Activated CD8-positive, alpha-beta memory T cell treated with anti-CD3 and anti-CD28 coated beads for 36 hours (primary cell): ENCODE data around the gene GYS1. TPM values are rescaled to one million over a fixed set of nuclear protein-coding genes. Genes with fewer than 3 reads are reported as not detected.

ENCODE experiments used
- CTCF ChIA-PET: fragments of 350-600 bp; sonication (Branson Sonifier 250); formaldehyde crosslinking; loops from one replicate; lab custom pipeline; 2021; ENCODE audit warnings: antibody characterized with exemption; lab: Charles Lee
- POLR2A ChIA-PET: fragments of 350-600 bp; sonication (Branson Sonifier 250); formaldehyde crosslinking; loops from one replicate; lab custom pipeline; 2021; ENCODE audit warnings: antibody characterized with exemption; lab: Charles Lee
- total RNA-seq, 2 experiments: library from RNA; stranded (reverse); gene quantifications; one replicate each; pipeline ENCODE4 v1.2.3, GENCODE V29; 2021

Gene GYS1
- total RNA-seq, 2 experiments from 2014 or later = 50.8 to 54.7 TPM

DNA sequence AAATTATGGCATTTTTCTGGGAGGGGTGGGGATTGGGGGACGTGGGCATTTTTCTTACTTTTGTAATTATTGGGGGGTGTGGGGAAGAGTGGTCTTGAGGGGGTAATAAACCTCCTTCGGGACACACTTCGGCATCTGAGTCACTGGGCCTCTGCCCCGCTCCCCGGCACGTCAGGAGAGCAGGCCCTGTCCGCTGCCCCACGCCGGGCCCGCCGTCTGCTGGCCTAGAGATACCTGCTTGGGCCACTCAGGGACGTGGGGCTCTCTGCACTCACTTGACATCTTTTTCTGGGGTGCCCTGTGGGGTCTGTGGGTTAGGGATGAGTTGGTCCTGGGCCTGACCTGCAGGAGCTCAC is 31.5 kb downstream of the GYS1 start:
- ChIA-PET POLR2A (interaction anchor here (1.5 kb wide), 1 partner anchor 32 kb away, joined by 7 read pairs; the partner anchor contains the start of genes GYS1 and RUVBL2), CTCF (interaction anchor here (0.7 to 1.0 kb wide), 4 partner anchors 9 to 166 kb away, joined by 3 read pairs; no protein-coding TSS in a partner anchor)

DNA sequence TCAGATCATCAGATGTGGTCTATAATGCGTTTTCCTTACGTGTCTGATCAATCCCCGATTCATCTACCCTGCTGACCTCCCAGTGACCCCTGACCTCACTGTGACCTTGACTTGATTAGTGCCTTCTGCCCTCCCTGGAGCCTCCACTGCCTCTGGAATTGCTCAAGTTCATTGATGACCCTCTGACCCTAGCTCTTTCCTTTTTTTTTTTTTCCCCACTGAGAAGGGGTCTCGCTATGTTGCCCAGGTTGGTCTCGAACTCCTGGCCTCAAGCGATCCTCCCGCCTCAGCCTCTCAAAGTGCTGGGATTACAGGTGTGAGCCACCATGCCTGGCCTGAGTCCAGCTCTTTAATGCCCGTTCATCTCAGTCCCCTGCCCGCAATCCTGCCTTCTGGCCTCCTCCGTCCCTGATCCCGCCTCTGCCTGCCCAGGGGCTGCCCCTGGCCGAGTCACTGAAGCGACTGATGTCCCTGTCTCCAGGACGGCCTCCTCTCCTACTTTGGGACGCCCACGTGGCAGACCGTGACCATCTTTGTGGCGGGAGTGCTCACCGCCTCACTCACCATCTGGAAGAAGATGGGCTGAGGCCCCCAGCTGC is 32.0 kb downstream of the GYS1 start:
- POLR2A ChIA-PET = interaction anchor here (1.5 kb wide), 1 partner anchor 32 kb away, joined by 7 read pairs; the partner anchor contains the start of genes GYS1 and RUVBL2
- CTCF ChIA-PET = interaction anchor here (0.8 to 0.9 kb wide), 2 partner anchors 10 kb away, joined by 3 read pairs; no protein-coding TSS in a partner anchor

DNA sequence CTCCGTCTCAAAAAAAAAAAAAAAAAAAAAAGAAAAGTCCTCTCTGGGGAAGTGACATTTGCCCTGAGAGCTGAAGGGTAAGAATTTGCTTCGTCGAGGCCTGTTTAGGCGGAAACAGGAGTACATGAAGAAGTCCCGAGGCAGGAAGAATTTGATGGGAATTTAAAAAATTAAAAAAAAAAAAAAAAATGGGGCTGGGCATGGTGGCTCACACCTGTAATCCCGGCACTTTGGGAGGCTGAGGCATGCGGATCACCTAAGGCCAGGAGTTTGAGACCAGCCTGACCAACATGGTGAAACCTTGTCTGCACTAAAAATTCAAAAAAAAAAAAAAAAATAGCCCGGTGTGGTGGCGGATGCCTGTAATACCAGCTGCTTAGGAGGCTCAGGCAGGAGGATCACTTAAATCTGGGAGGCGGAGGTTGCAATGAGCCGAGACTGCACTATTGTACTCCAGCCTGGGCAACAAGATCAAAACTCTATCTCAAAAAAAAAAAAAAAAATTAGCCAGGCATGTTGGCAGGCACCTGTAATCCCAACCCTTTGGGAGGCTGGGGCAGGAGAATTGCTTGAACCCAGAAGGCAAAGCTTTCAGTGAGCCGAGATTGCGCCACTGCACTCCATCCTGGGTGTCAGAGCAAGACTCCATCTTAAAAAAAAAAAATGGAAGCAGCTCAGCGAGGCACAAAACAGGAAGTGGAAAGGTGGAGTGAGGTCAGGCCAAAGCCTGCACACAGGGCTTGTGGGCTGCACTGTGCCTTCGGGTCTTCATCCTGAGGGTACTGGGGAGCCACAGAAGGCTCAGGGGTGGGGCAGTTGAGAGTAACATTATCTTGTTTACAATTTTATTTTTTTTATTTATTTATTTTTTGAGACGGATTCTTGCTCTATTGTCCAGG is 33.5 kb downstream of the GYS1 start:
- CTCF ChIA-PET = interaction anchor here (0.7 to 2.3 kb wide), 5 partner anchors 11 to 164 kb away, joined by 3 to 7 read pairs (median 5); no protein-coding TSS in a partner anchor
- POLR2A ChIA-PET = interaction anchor here (0.5 to 0.6 kb wide), 3 partner anchors 33 to 101 kb away, joined by 3 to 4 read pairs (median 3); no protein-coding TSS in a partner anchor

DNA sequence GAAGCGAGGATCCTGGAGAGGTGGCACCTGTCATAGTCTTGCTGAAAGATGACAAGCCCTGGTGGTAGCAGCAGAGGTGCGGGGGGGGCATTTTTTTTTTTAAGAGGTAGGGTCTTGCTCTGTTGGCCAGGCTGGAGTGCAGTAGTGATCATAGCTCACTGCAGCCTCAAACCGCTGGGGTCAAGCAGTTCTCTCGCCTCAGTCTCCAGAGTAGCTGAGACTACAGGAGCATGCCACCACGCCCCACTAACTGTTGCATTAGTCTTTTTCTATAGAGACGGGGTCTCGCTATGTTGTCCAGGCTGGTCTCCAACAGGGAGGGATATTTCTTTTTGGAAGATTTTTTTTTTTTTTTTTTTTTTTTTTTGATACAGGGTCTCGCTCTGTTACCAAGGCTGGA is 35.1 kb downstream of the GYS1 start:
- POLR2A ChIA-PET = interaction anchor here (0.7 kb wide), 2 partner anchors 23 to 626 kb away, joined by 4 to 10 read pairs; no protein-coding TSS in a partner anchor
- CTCF ChIA-PET = interaction anchor here (2.3 kb wide), 1 partner anchor 13 kb away, joined by 7 read pairs; no protein-coding TSS in a partner anchor

DNA sequence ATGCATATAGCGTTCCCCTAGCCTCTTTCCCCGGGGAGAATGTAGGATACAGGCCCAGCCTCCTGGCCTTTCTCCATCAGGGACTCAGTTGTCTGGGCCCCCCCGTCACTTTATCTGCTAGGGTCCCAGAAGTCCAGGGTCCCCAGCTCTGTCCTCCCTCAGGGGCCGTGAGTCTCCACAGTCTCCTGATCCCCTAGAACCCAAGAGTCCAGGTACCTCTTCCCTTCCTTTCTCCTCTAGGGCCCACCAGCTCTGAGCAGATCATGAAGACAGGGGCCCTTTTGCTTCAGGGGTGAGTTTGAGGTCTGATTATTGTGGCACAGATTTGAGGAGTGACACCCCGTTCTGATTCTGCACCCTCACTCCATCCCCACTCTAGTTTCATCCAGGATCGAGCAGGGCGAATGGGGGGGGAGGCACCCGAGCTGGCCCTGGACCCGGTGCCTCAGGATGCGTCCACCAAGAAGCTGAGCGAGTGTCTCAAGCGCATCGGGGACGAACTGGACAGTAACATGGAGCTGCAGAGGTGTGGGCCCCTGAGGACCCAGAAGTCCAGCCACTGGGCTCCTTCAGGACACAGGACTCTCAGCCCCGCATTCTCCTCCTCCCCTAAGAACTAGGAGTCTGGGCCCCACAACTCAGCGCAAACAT is 37.7 kb downstream of the GYS1 start:
- ChIA-PET POLR2A (interaction anchor here (1.0 to 2.2 kb wide), 3 partner anchors 9 to 38 kb away, joined by 4 to 6 read pairs (median 4); partner anchors contain the start of genes FTL, GYS1 and RUVBL2), CTCF (no interaction called here)

DNA sequence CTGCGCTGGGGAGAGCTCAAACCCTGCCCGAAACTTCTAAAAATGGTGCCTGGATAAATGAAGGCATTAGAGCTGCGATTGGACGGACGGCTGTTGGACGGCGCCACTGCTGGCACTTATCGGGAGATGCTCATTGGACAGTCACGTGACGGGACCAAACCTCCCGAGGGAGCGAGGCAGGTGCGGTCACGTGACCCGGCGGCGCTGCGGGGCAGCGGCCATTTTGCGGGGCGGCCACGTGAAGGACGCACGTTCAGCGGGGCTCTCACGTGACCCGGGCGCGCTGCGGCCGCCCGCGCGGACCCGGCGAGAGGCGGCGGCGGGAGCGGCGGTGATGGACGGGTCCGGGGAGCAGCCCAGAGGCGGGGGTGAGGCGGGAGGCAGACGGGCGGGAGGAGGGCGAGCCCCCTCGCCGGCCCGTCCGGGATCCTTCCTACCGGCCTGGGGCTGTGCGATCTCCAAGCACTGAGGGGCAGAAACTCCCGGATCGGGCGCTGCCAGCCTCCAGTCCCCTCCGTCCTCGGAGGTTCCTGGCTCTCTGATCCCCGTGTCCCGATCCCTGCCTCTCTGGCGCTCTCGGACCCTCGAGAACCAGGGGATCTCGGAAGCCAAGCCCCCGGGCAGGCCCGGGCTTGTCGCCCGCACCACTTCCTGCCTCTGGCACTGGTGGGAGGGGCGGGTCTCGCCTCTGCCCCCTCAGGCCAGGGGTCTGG is 38.4 kb downstream of the GYS1 start, which contains the start of gene BAX:
TSS of gene BAX (plus strand) at position 281 of the 713 bp plus-strand sequence. CDS start at position 335, 54 bp downstream.
- POLR2A ChIA-PET = interaction anchor here (0.5 to 2.2 kb wide), 7 partner anchors 9 to 38 kb away, joined by 3 to 6 read pairs (median 4); partner anchors contain the start of genes FTL, GYS1 and RUVBL2
- CTCF ChIA-PET = interaction anchor here (1.0 to 1.5 kb wide), 2 partner anchors 16 to 39 kb away, joined by 5 read pairs; partner anchors contain the start of genes GYS1 and RUVBL2

DNA sequence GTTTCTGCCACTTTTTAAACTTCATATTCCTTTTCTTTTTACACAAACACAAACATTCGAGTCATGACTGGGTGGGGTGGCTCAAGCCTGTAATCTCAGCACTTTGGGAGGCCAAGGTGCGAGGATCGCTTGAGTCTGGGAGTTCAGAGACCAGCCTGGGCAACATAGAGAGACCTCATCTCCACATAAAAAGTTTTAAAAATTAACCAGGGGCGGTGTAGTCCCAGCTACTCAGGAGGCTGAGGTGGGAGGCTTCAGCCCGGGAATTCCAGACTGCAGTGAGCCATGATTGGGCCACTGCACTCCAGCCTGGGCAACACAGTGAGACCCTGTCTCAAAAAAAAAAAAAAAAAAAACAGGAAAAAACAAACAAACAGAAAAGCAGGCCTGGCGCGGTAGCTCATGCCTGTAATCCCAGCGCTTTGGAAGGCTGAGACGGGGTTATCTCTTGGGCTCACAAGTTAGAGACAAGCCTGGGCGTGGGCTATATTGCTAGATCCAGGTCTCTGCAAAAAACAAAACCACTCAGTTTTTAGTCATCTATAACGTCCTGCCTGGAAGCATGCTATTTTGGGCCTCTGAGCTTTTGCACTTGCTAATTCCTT is 39.0 kb downstream of the GYS1 start:
- POLR2A ChIA-PET = interaction anchor here (0.5 to 2.2 kb wide), 6 partner anchors 10 to 39 kb away, joined by 3 to 6 read pairs (median 4); partner anchors contain the start of genes FTL, GYS1 and RUVBL2
- CTCF ChIA-PET = interaction anchor here (1.0 to 1.5 kb wide), 3 partner anchors 16 to 111 kb away, joined by 3 to 5 read pairs (median 5); partner anchors contain the start of genes GYS1 and RUVBL2

DNA sequence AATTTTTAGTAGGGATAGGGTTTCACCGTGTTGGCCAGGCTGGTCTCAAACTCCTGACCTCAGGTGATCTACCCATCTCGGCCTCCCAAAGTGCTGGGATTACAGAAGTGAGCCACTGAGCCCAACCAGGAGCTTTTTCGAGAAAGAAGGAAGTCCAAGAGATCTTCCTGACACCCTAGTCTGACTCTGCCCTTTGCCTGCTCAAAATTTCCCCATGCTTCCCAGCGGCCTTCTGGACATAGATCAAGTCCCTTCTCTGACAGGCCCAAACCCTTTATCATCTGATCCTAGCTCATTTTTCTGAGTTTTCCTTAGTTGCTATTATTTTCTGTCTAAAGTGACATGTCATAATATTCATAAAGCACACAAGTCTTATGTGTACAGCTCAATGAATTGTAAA is 40.0 kb downstream of the GYS1 start:
- ChIA-PET CTCF (interaction anchor here (0.7 to 1.5 kb wide), 4 partner anchors 18 to 110 kb away, joined by 3 to 5 read pairs (median 3); partner anchors contain the start of genes GYS1 and RUVBL2), POLR2A (no interaction called here)

DNA sequence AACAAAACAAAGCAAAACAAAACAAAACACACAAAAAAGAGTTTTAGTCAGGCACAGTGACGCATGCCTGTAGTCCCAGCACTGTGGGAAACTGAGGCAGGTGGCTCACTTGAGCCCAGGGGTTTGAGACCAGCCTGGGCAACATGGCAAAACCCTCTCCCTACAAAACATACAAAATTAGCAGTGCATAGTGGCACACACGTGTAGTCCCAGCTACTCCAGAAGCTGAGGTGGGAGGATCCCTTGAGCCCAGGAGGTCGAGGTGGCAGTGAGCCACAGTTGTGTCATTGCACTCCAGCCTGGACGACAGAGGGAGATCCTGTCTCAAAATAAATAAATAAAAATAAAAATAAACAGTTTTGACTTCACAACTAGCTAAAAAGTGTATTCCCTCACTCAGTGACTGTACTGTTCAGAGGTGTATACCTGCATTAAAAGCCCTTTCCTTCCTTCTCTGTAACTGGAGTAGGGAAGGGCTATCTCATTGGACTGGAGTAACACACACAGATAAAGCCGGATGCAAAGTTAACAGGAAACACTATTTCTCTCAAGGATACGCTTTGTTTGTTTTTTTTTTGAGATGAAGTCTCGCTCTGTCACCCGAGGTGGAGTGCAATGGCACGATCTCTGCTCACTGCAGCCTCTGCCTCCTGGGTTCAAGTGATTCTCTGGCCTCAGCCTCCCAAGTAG is 42.1 kb downstream of the GYS1 start:
- CTCF ChIA-PET = no interaction called here
- POLR2A ChIA-PET = no interaction called here

DNA sequence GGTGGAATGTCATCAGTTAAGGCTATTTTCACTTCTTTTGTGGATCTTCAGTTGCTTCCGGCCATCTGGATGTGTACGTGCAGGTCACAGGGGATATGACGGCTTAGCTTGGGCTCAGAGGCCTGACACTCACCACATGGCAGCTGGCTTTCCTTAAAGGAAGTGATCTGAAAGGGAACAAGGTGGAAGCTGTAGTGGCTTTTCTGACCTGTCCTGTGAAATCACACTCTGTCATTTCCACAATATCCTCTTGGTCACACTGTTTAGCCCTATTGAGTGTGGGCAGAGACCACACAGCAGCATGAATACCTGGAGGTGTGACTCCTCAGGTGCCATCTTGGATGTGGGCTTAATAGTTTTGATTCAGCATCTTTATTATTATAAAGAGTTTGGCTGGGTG is 43.0 kb downstream of the GYS1 start:
- POLR2A ChIA-PET = no interaction called here
- CTCF ChIA-PET = no interaction called here

DNA sequence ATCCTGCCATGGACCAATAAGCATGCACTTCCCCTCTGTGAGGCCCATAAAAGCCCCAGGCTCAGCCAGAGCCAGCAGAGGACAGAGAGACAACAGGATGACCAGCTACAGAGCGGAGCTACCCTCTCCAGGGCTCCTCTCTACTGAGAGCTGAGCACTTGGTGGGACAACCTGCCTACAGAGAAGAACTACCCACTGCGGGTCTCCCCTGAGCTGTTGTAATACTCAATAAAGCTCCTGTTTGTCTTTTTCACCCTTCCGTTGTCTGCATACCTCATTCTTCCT is 45.9 kb downstream of the GYS1 start:
- ChIA-PET CTCF (no interaction called here), POLR2A (no interaction called here)

DNA sequence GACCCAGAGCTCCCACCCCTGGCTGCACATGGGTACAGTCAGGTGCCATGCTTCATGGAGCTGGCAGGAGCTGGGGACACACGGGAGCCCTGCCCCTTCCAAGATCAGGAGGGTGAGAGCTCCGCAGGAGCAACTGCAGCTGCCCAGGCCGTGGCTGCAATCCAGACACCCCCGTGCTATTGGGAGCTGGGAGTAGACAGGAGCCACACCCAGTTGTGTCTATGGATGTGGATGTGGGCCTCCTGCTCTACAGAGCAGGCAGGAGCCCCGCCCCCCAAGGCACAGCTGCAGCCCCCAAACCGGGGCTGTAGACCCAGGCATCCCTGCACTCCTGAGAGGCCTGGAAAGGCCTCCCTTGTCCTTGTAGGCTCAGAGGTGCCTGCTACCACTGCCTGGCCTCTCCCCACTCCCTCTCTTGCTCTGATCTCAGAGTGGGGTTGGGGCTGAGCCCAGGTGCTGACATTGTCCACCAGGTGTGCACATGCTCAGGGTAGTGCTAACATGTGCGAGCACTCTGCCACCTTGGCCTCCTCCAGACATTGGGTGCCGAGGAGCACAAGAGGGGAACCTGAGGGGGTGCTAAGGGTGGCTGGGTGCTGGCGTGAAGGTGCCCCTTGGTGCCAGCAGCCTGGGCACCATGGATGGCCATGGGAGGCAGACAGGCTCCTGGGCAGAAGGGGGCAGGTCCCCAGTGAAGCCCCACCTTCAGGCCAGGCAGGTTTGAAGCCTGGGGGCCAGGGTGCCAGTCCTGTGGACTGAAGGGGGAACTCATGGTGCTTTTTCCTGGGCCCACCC is 46.4 kb downstream of the GYS1 start:
- CTCF ChIA-PET = no interaction called here

DNA sequence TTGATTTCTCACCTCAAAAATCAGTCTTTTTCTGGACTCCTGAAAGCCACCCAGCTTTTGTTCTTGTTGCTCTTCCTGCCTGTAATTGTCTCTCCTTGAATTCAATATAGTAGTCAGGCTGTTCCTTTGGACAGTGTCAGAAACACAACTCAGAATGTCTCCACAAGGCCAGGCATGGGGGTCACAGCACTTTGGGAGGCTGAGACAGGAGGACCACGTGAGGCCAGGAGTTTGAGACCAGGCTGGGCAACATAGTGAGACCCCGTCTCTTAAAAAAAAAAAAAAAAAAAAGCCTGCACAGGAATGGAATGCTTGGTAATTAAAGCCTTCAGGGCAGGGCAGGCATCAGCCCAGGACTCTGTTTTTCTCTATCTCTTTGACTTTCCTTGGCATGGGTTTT is 47.3 kb downstream of the GYS1 start:
- ChIA-PET POLR2A (no interaction called here), CTCF (no interaction called here)

More for the DNA sequence above, 46.4 kb downstream of the GYS1 start:
- POLR2A ChIA-PET = no interaction called here

DNA sequence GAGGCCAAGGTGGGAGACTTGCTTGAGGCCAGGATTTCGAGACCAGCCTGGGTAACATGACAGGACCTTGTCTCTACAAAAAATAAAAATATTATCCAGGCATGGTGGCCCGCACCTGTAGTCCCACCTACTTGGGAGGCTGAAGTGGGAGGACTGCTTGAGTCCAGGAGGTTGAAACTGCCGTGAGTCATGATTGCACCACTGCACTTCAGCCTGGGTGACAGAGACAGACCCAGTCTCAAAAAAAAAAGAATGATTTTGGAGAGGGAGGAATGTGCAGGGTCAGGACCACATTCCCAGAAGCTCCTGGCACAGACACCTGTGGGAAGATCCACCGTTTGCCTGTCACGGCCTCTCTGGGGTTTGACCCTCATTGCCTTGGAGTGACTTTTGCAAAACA is 47.7 kb downstream of the GYS1 start:
- CTCF ChIA-PET = no interaction called here
- POLR2A ChIA-PET = no interaction called here

DNA sequence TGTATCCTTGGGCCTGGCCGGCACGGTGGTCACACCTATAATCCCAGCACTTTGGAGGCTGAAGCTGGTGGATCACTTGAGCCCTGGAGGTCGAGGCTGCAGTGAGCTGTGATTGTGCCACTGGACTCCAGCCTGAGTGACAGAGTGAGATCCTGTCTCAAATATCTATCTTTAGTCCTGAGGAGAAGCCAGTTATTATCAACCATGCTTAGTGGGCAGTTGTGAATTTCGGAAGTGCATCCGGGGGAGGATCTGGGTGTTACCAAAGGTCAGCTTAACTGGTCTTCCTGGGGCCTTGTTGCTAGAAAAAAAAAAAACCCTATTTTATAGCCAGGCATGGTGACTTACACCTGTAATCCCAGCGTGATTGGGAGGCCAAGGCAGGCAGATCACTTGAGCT is 50.0 kb downstream of the GYS1 start:
- ChIA-PET POLR2A (no interaction called here), CTCF (interaction anchor here (0.5 to 1.2 kb wide), 3 partner anchors 50 to 184 kb away, joined by 3 read pairs; partner anchors contain the start of gene GYS1)

DNA sequence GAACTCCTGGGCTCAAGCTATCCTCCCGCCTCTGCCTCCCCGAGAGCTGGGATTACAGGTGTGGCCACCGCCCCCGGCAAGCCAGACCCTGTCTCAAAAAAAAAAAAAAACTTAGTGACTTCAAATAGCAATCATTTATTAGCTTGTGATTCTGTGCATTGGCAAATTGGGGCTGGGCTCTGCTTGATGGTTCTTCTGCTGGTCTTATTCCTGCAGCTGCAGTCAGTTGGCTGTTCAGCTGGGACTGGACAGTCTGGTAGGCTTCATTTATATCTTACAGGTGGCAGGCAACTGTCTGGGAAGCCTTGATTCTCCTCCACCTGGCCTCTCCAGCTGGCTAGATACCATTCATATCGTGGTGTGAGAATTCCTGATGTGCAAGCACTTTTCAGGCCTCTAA is 52.2 kb downstream of the GYS1 start:
- ChIA-PET POLR2A (no interaction called here), CTCF (interaction anchor here (0.7 kb wide), 1 partner anchor 15 kb away, joined by 3 read pairs; no protein-coding TSS in a partner anchor)
